Cerebellar nuclear complex (tissue), 1 donor: Measurements from ENCODE around the gene CFAP45.
"Not testable (repeated sequence)": the region's sequence is repeated elsewhere in the genome, so short reads cannot be mapped to it uniquely, and the experiment has no call there.

Experiments
- DNase-seq, 2 experiments: peaks; one replicate each; lab custom pipeline; 2025; lab: John Stamatoyannopoulos, UW

CFAP45 gene

DNA sequence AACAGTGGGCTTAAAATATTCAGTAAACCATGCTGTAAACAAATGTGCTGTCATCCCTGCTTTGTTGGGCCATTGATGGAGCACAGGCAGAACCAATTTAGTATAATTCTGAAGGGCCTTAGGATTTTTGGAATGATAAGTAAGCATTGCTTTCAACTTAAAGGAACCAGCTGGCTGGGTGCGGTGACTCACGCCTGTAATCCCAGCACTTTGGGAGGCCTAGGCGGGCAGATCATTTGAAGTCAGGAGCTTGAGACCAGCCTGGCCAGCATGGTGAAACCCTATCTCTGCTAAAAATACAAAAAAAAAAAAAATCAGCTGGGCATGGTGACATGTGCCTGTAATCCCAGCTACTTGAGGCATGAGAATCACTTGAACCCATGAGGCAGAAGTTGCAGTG is 4.1 kb upstream of the CFAP45 start:
- not testable (repeated sequence) for DNase-seq

DNA sequence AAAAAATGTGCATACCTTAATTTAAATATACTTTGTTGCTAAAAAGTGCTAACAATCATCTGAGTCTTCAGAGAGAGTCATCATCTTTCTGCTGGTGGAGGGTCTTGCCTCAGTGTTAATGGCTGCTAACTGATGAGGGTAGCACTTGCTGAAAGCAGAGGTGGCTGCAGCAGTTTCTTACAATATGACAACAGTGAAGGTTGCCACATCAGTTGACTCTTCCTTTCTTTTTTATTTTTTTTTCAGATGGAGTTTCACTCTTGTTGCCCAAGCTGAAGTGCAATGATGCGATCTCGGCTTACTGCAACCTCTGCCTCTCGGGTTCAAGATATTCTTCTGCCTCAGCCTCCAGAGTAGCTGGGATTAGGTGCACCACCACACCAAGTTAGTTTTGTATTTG is 2.6 kb upstream of the CFAP45 start:
- no peak for DNase-seq

DNA sequence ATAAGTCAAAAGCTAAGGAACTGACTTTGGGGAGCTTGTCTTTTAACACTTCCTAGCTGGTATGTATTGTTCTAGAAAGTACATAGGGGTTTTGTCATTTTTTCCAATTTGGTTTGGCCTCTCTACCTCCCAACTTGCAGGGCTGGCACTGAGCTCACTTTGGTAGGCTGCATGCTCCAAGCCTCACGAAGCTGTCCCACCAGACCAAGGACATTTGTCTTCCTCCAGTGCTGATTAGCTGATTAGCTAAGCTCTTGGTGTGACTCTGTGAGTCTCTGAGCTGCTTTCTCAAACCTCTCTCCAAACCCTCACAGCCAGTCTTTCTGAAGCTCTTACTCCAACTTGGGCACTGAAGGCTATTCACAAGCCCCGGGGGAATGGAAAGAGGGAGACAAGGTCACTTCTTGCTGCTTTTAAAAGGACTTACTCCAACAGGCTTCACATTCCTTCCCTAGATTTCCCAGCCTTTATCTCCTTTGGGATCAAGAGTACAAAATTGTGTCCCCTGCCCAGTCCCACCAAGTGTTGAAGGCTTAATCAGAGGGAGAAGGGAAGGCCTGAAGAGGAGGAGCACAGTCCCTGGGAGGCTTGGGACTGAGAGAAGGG is 893 bp upstream of the CFAP45 start:
- DNase-seq: no peak

DNA sequence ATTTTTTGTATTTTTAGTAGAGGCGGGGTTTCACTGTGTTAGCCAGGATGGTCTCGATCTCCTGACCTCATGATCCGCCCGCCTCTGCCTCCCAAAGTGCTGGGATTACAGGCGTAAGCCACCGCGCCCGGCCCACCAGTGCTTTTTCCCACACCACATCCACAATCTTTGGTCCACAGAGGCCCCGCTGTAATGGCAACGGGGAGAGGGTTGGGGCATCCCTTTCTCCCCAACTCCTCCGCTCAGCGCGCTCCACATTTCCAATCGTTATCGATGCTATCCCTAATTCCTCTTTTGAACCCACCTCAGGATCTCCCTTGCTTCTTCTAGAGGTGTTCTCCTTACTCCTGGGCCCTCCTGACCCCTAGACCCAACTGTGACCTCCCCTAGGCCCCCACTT is 331 bp downstream of the CFAP45 start:
- not testable (repeated sequence) for DNase-seq

DNA sequence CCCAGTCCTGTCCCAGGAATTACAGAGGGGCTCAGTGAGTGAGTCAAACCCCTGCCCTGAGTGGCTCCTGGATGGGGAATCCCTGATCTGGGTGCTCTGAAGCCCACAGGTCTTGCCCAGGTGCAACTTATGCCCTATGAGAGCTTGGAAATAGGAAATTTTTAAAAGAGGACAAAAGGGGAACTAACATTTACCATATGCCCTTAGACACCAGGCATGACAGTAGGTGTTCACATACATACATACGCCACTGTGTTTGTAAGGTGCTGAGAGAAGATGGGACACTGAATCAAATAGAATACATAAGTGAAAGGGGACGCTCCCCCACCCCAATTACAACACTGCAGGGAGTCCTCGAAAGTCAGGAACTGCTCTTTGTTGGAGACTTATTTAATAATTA is 1.4 kb downstream of the CFAP45 start:
- no peak for DNase-seq

DNA sequence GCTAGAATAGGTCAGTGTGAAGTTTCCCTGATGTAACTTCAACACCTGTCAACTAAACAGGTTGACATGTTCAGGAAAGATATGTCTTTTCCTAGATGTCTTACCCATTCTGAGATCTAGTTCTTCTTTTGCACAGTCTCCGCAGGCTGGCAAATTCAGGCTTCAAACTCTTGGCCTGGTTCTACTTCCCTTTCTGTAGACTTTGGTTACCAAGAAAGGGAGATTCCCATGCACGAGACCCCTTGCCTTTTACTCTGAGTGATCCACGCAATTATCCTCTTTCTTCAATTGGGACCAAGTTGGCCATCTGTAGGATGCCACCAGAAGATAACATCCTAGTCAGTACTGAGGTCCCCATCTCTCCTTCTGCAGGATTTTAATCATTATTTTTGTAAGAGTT is 2.0 kb downstream of the CFAP45 start:
- no peak for DNase-seq

DNA sequence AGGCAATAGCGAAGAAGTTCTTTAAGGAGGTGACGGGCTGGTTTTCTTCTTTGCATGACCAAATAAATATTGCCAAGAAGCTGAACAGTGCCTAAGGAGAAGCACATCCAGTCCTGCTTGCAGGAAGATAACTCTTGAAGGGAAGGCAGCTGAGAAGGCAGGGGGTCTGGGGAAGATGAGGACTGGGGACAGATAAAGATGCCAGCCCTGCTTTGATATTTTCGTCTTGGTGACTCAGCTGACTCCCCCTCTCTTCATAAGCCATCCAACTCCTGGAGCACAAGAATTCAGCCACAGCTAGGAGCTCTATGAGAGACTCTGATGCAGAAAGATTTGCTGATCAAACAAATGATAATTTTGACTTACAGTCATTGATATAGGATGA is 3.4 kb downstream of the CFAP45 start:
- no peak for DNase-seq

DNA sequence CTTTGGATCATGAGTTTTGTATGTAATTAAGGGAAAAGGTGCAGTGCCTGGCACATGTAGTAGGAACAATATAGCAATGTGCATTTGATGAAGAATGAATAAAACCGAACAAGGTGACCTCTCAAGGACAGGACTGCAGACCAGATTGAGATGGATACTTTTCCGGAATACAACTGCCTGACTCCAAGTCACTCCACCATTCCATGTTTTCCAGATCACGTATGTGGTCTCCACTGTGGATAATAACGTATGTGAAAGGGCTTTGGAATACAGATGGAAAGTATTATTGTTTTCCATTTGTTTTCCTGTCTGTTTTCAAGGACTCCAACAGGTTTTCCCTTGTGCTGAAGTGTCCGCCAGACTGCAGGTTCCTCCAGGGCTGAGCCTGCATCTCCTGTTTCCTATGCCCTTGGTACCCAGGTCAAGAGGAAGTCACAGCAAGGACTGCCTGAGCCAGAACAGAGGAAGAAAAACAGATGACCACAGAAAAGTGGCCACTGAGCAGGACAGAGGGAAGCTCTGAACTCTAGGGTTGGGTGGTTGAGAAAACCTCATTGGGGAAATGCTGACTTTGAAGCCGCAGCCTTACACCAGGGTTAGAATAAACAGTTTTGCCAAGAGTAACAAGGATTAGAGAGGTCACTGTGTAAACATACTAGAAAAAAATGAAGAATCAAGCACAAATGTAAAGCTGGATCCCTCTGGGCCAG is 4.0 kb downstream of the CFAP45 start:
- DNase-seq: no peak

DNA sequence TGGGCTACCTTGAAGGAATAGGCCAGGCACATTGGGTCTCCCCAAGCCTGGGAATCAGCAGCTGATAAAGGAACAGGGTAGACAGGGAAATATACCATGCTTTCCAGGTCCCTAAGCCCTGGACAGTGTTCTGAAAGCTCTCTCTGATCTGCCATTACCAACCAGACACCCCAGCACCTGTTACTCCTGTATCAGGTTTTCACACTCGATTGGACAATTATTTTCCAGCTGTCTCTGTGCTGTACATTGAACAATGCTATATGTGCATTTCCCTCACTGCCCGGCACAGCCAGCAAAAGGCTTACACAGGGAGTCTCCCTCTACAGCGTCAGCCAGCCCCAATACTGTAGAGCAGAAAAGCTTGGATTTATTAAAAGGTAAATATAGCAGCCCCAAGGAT is 4.7 kb downstream of the CFAP45 start:
- no peak for DNase-seq

DNA sequence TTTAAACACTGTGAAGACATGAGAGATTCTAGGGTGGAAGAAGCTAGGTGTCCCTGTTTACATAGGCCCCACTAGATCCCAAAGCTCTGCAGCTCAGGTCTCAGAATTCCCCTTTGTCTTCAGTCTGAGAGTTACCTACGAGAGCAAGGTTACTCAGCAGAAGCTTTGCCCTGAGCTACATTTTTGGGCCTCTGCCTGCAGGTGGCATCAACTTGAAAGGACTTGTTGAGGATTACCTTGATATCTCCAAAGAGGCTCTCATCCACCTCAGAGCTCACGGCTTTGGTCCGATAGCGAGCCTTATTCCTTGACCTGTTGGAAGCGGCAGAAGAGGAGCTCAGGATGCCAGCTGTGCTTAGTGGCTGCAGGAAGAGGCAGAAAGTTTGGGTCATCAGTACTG is 7.0 kb downstream of the CFAP45 start:
- DNase-seq: no peak

DNA sequence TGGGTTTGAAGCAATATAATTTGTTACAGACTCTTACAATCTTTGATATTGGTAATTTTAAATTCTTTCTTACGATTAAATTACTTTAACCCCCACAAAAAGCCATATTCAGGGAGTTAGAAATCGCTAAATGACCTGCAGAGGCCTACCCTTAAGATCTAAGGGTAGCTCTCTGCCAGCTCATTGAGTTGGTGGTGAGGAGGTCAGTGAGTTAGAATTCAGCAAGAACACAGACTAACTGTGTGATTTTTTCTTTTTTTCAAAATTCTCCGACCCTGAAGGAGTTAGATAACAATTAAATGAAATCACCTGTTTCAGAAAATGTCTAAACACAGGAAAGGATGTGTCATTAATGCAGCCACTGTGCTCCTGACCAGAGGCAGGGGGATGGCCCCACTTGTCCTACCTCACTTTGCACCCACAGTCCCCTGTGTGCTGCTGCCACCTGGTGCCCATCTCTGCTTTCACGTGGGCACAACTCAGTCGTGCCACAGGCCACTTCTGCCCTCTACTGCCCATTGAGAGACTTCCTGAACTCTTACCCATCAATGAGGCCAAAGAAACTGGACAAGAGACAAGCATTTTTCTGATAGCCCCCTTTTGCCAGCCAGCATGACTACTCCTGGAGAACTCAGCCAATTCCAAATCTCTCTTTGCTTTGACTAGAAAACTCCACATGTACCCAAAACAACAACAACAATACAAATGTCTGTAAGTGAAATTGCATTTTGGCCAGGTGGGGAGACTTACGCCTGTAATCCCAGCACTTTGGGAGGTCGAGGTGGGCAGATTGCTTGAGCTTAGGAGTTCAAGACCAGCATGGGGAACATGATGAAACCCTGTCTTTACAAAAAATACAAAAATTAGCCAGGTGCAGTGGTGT is 8.4 kb downstream of the CFAP45 start:
- peak in 1 of 2 experiments; percentile 52 for DNase-seq

DNA sequence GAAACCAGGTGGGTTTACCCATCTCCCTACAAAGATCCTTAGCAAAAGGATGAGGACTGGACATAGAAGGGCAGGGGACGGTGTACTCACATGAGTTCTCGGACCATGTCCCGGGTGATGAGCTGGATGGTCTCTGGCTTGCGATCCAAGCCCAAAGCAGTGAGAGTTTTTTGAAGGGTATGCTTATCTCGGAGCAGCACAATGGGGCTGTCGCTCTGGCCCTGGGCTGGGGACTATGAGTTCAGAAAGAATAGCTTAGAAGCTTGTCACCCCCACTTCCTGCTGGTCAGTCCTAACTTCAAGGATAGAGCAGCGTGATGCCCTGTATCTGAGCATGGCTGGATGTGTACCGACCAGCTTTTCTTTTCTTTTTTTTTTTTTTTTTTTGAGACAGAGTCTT is 9.6 kb downstream of the CFAP45 start:
- no peak for DNase-seq

DNA sequence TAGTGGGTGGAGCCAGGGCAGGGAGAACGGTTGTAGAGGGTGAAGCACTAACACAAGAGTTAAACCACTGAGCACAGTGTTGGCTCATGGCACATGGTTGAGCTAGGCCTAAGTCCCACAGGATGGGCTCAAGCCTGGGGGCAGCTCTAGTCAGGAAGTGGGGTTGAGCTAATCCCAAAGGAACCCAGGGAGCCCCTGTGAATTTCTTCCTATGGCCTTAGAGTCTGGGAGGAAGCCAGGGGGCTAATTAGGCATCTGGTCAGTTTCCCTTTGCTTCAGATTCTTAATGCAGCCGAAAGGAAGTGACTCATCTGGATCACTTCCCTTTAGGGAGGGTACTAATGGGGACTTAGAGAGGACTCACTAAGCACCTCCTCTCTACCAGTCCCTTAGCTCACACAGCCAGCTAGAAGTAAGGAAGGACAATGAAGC is 10.1 kb downstream of the CFAP45 start:
- no peak for DNase-seq

DNA sequence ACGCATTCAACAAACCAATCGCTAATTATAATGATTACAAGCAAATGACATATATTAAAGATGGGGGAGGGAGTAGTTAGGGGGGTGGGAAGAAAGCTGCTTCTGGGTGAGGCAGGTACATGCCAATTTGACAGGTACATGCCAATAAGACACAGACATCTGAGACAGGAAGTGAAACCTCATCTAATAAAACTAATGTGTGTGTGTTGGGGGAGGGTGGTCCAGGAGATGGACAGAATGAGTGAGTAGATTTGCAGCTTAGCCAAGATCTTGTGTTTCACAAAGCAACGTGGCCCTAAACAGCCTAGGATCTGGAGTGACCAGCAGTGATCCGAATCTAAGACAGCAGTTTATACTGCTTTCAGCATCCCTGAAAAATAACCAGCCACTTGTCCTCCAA is 10.8 kb downstream of the CFAP45 start:
- DNase-seq: no peak

DNA sequence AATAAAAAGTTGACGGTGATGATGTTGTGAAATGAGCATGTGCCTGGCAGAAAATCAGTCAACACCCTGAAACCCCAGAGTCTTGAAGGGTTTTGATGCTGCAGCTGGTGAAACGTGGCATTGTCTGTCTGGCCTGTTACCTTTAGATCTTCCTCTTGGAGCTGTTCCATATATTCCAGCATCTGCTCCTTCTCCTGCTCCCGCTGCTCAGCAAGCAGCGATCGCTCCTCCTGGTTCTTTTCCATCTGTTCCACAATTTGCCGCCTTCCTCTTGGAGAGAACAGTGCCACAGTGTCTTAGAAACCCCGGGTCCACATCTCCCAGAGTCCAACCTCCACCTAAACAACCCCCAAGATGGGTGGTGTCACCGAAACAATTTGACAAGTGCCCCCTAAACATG is 15.7 kb downstream of the CFAP45 start:
- DNase-seq: no peak

DNA sequence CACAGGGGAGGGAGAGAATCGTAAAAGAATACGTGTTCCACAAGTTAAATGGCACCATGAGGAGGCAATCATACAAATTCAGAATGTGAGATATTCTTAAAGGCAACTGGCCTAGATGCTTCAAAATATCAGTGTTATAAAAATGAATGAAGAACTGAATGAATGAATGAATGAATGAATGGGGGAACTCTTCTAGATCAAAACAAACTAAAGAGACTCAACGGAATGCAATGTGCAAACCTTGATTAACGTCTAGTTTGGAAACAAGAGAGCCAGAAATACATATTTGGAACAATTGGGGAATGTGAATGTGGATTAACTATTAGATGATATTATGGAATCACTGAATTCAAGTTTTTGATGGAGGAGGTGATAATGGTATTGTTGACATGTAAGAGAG is 16.8 kb downstream of the CFAP45 start:
- no peak for DNase-seq

DNA sequence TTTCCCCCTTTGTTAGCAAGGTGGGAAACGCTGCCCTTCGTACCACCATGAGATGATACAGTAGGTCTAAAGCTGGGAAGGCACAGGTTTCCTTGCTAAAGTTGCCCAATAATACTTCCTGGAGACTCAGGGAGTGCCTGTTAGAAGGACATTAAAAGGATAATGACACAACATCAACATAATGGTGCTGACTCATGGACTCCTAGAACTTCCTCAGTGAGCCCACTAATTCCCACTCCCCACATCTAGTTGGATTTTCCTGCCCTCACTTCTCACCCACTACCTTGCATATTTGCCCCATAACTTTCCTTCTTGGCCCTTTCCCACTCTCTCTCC is 17.5 kb downstream of the CFAP45 start:
- DNase-seq: no peak

DNA sequence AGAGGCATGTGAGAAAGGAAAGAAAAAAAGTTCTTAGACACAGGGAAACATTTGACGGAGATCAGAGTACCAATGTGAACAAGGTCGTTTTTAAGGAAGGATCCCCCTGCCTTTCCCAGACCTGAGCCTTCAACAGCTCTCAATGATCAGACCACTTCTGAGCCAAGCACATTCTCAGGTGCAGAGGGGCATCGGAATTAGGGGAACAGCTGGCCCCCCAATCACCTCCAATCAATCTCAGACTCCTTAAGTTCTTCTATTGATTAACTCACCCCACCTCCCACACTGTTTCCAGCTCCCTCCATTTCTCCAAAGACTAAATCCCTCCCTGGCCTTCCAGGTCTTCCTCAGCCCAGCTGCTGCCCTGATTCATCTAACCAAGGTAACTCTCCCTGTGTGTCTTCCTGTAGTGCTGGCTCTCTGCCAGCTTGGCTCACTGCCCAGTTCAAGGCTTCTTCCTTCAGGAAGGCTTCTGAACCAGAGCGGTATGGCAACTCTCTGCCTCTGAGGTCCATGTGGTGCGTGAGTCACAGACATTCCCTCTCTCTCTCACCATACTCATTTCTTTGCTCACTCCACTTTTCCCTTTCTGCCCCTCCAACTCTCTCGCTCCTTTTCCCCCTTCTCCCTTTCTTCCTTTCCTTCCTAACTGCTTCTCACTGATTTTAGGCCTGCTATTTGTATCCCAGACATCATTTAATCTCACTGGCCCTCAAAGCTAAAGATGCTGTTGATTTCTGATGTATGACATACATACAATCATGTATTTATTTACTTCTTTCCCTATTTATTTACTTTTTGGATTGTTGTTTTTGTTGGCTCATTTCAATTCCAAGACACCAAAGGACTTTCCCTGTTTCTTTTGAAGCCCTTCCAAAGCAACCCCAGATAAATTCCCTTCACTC is 18.1 kb downstream of the CFAP45 start:
- DNase-seq: no peak

DNA sequence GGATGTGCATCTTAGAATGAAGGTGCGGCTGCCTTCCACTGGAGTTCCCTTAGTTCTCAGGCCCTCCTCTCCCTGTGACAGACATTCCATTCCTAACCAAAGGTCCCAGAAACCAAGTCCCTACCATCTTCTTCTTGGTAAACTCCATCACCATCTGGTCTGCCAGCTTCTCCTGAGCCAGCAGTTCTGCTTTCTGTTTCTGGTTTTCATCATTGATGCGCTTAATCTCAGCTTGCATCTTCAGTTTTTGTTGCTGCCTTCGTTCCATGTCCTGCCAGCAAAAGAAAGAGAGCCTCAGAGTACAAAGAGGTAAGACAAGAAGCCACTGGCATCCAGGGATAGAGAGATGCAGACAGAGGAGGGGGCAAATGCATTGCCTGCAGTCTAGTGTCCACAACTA is 19.5 kb downstream of the CFAP45 start:
- no peak for DNase-seq

DNA sequence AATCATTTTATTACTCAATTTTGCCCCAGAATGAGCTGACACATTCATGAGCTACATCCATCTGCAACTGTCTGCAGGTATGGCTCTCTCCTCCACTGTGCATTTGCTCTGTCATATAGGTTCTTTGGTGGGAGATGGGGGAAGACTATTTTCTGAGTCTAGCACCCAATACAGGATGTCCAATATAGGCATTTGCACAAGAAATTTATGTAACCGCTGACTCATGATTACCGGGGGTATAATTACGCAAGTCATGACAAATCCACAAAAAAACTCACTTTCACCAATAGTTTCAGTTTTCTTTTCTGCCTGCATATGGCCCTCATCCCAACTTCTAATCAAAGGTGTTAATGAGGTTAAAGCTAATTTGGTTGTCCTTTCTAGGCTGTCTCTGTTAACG is 20.0 kb downstream of the CFAP45 start:
- DNase-seq: no peak

DNA sequence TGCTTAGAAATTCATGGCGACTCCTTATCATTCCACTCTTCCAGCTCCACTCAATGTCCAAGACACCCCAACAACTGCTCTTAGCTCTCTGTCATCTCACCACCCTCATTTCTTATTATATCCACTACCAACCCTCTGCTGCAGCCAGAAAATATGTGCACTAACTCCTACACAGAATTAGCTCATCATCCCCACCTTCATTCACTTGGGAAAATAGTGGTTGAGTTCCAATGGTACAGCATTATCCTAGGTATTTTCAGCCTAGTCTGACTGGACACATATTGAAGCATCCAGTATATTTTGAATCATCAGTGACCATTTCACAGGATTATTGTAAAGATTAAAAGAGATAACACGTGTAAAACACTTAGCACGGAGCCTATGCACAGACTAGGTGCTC is 20.8 kb downstream of the CFAP45 start:
- no peak for DNase-seq
